CD4-positive, alpha-beta memory T cell (primary cell): ENCODE results near the gene MPEG1. TPM values are rescaled to one million over a fixed set of nuclear protein-coding genes. Genes with fewer than 3 reads are reported as not detected.
A peak's percentile ranks its signal among the peaks of the same experiment; 100 is the strongest.

Source experiments
- CTCF ChIA-PET: fragments of 350-600 bp; sonication (Branson Sonifier 250); formaldehyde crosslinking; loops from one replicate; lab custom pipeline; 2021; ENCODE audit warnings: inconsistent platforms; ENCODE audit not compliant: partially characterized antibody; lab: Charles Lee
- POLR2A ChIA-PET: fragments of 350-600 bp; sonication (Branson Sonifier 250); formaldehyde crosslinking; loops from one replicate; lab custom pipeline; 2021; ENCODE audit not compliant: partially characterized antibody; lab: Charles Lee
- DNase-seq, 5 donors: peaks; one replicate each; pipeline versions ENCODE4 v3.0.0 to v3.0.0-alpha.2; 2020 to 2022; ENCODE audit warnings: mixed read lengths in 1 of 5
- H3K27ac ChIP-seq: one replicate; pipeline ENCODE4 v1.7.0; 2013; ENCODE audit warnings: low read depth, low read length
- H3K27me3 ChIP-seq: 2 replicates; pipeline ENCODE4 v1.7.0; 2013; ENCODE audit warnings: mild to moderate bottlenecking, low read length, moderate library complexity; ENCODE audit not compliant: insufficient read depth
- H3K36me3 ChIP-seq: 2 replicates; pipeline ENCODE4 v1.7.0; 2013; ENCODE audit warnings: mild to moderate bottlenecking, low read length, moderate library complexity; ENCODE audit not compliant: insufficient read depth
- H3K4me1 ChIP-seq: 2 replicates; pipeline ENCODE4 v1.7.0; 2013; ENCODE audit warnings: mild to moderate bottlenecking, low read length, moderate library complexity; ENCODE audit not compliant: insufficient read depth
- H3K4me3 ChIP-seq, 2 donors: one replicate each; pipeline ENCODE4 v1.7.0; 2013; ENCODE audit warnings: low read length in 2 of 2, mild to moderate bottlenecking in 1 of 2
- H3K9me3 ChIP-seq, 2 donors: one replicate each; pipeline ENCODE4 v1.7.0; 2013; ENCODE audit warnings: low read length in 2 of 2, control low read depth in 1 of 2; ENCODE audit not compliant: control insufficient read depth in 1 of 2
- H3K27ac Mint-ChIP-seq, 7 donors: one replicate each; pipeline ENCODE4 v1.8.0; 2020 to 2021; ENCODE audit warnings: mixed read lengths in 7 of 7, mild to moderate bottlenecking in 6 of 7, inconsistent platforms in 3 of 7, moderate library complexity in 3 of 7
- H3K27me3 Mint-ChIP-seq, 2 donors: one replicate each; pipeline ENCODE4 v1.8.0; 2020 to 2021; ENCODE audit warnings: mixed read lengths in 2 of 2
- H3K36me3 Mint-ChIP-seq, 2 donors: one replicate each; pipeline ENCODE4 v1.8.0; 2020 to 2021; ENCODE audit warnings: mixed read lengths in 2 of 2, inconsistent platforms in 1 of 2, mild to moderate bottlenecking in 1 of 2
- H3K4me1 Mint-ChIP-seq, 4 donors: one replicate each; pipeline ENCODE4 v1.8.0; 2020 to 2021; ENCODE audit warnings: mixed read lengths in 4 of 4, mild to moderate bottlenecking in 1 of 4
- H3K4me3 Mint-ChIP-seq, 8 donors: one replicate each; pipeline ENCODE4 v1.8.0; 2020 to 2021; ENCODE audit warnings: mixed read lengths in 8 of 8, mild to moderate bottlenecking in 7 of 8, moderate library complexity in 6 of 8, inconsistent platforms in 3 of 8
- H3K9me3 Mint-ChIP-seq, 8 donors: one replicate each; pipeline ENCODE4 v1.8.0; 2020 to 2021; ENCODE audit warnings: mixed read lengths in 8 of 8, mild to moderate bottlenecking in 5 of 8, inconsistent platforms in 3 of 8, moderate library complexity in 1 of 8
- intact Hi-C: fragments of 100-400 bp; cut with micrococcal nuclease; formaldehyde crosslinking; loops from one replicate; pipeline ENCODE4 v1.15.1; 2023
- polyA plus RNA-seq, 2 donors: library from polyadenylated mRNA; unstranded; fragments of 300-500 nt; fragmentation: Illumina TruSeq; gene quantifications; one replicate each; pipeline ENCODE4 v1.2.3, GENCODE V29; 2021
- total RNA-seq, 2 experiments: library from RNA; stranded (reverse); gene quantifications; one replicate each; pipeline ENCODE4 v1.2.3, GENCODE V29; 2021

MPEG1 gene
- total and polyA plus RNA-seq, 4 experiments from 2014 or later = 0.14 to 2.7 (median 1.2) TPM

GRCh38 chr11:59179121-59179520 is 33.6 kb downstream of the MPEG1 start:
- Mint-ChIP-seq H3K27me3 (no peaks in the 10 kb centered on the region), H3K4me3 (no peak overlapping the region), H3K36me3 (no peaks in the 10 kb centered on the region), H3K4me1 (peaks cover 0 to 13% (median under 1%) of the 10 kb centered on the region in 4 donors), H3K27ac (no peak overlapping the region), H3K9me3 (peaks cover 0 to 7% (median under 1%) of the 10 kb centered on the region in 8 donors)
- no peak for DNase-seq
- H3K9me3 ChIP-seq = no peaks in the 10 kb centered on the region
- H3K4me3 ChIP-seq = no peak overlapping the region
- no peaks in the 10 kb centered on the region for H3K27me3 ChIP-seq
- intact Hi-C loops = loop anchor here (10.0 kb wide), 1 partner anchor 376 kb away; no protein-coding TSS in a partner anchor
- no peaks in the 10 kb centered on the region for H3K36me3 ChIP-seq
- ChIA-PET POLR2A (no interaction called here), CTCF (interaction anchor here (11.6 kb wide), 1 partner anchor 6 kb away, joined by 205 read pairs; the partner anchor contains the start of gene DTX4)
- H3K27ac ChIP-seq = no peak overlapping the region
- H3K4me1 ChIP-seq = no peaks in the 10 kb centered on the region

GRCh38 chr11:59178402-59178801 is 34.3 kb downstream of the MPEG1 start:
- Histone ChIP-seq H3K4me1 (peaks cover 2% of the 10 kb centered on the region), H3K4me3 (no peak overlapping the region), H3K27ac (no peak overlapping the region), H3K36me3 (no peaks in the 10 kb centered on the region), H3K9me3 (no peaks in the 10 kb centered on the region), H3K27me3 (no peaks in the 10 kb centered on the region)
- DNase-seq = no peak
- Mint-ChIP-seq H3K27ac (no peak overlapping the region), H3K27me3 (no peaks in the 10 kb centered on the region), H3K4me3 (no peak overlapping the region), H3K36me3 (no peaks in the 10 kb centered on the region), H3K9me3 (peaks cover 0 to 7% (median under 1%) of the 10 kb centered on the region in 8 donors), H3K4me1 (peaks cover under 1 to 19% (median 2%) of the 10 kb centered on the region in 4 donors)
- intact Hi-C loops = loop anchor here (10.0 kb wide), 1 partner anchor 376 kb away; no protein-coding TSS in a partner anchor
- ChIA-PET CTCF (interaction anchor here (0.7 to 1.2 kb wide), 3 partner anchors 8 to 125 kb away, joined by 3 to 5 read pairs (median 3); no protein-coding TSS in a partner anchor), POLR2A (no interaction called here)

- Mint-ChIP-seq H3K36me3 (peaks cover 0 to 2% of the 10 kb centered on the region in 2 donors), H3K4me3 (no peak overlapping the region), H3K27me3 (peaks cover 0 to 3% of the 10 kb centered on the region in 2 donors), H3K27ac (no peak overlapping the region), H3K4me1 (peaks cover 7 to 28% (median 9%) of the 10 kb centered on the region in 4 donors), H3K9me3 (peaks cover 0 to 7% (median under 1%) of the 10 kb centered on the region in 8 donors)
- intact Hi-C loops = loop anchor here (10.0 kb wide), 1 partner anchor 378 kb away; no protein-coding TSS in a partner anchor
- H3K9me3 ChIP-seq = no peaks in the 10 kb centered on the region
- H3K27ac ChIP-seq = no peak overlapping the region
- peaks cover 11% of the 10 kb centered on the region for H3K4me1 ChIP-seq
- no peak overlapping the region for H3K4me3 ChIP-seq
- H3K36me3 ChIP-seq = no peaks in the 10 kb centered on the region
- POLR2A ChIA-PET = no interaction called here
- DNase-seq = no peak
- no peaks in the 10 kb centered on the region for H3K27me3 ChIP-seq
- CTCF ChIA-PET = interaction anchor here (8.3 kb wide), 1 partner anchor 8 kb away, joined by 205 read pairs; no protein-coding TSS in a partner anchor
These were observed 36.4 kb downstream of the MPEG1 start for GRCh38 chr11:59176330-59176729.

- Histone ChIP-seq H3K4me1 (peaks cover 11% of the 10 kb centered on the region), H3K4me3 (no peak overlapping the region), H3K9me3 (no peaks in the 10 kb centered on the region), H3K36me3 (no peaks in the 10 kb centered on the region), H3K27me3 (no peaks in the 10 kb centered on the region), H3K27ac (no peak overlapping the region)
- Mint-ChIP-seq H3K9me3 (peaks cover 0 to 7% (median under 1%) of the 10 kb centered on the region in 8 donors), H3K27ac (no peak overlapping the region), H3K36me3 (peaks cover 0 to 2% of the 10 kb centered on the region in 2 donors), H3K4me3 (peak overlapping the region in 4 of 8 donors; percentile 1 to 39 (median 38)), H3K27me3 (peaks cover 0 to 3% of the 10 kb centered on the region in 2 donors), H3K4me1 (peaks cover 7 to 28% (median 9%) of the 10 kb centered on the region in 4 donors)
- ChIA-PET CTCF (interaction anchor here (0.8 to 8.3 kb wide), 8 partner anchors 10 to 111 kb away, joined by 3 to 205 read pairs (median 3); no protein-coding TSS in a partner anchor), POLR2A (interaction anchor here (0.8 kb wide), 1 partner anchor 15 kb away, joined by 3 read pairs; no protein-coding TSS in a partner anchor)
- no peak for DNase-seq
- intact Hi-C loops = loop anchor here (10.0 kb wide), 1 partner anchor 380 kb away; no protein-coding TSS in a partner anchor
These were observed 37.6 kb downstream of the MPEG1 start for GRCh38 chr11:59175091-59175501.

- no peak for DNase-seq
- intact Hi-C loops = loop anchor here (10.0 kb wide), 1 partner anchor 380 kb away; no protein-coding TSS in a partner anchor
- Mint-ChIP-seq H3K27ac (no peak overlapping the region), H3K36me3 (peaks cover 0 to 2% of the 10 kb centered on the region in 2 donors), H3K4me1 (peaks cover 7 to 28% (median 9%) of the 10 kb centered on the region in 4 donors), H3K27me3 (peaks cover 0 to 3% of the 10 kb centered on the region in 2 donors), H3K4me3 (peak overlapping the region in 2 of 8 donors; percentile 1 to 39), H3K9me3 (peaks cover 0 to 6% (median under 1%) of the 10 kb centered on the region in 8 donors)
- ChIA-PET POLR2A (interaction anchor here (0.8 kb wide), 1 partner anchor 15 kb away, joined by 3 read pairs; no protein-coding TSS in a partner anchor), CTCF (interaction anchor here (0.8 to 8.3 kb wide), 9 partner anchors 10 to 256 kb away, joined by 3 to 205 read pairs (median 3); no protein-coding TSS in a partner anchor)
- no peaks in the 10 kb centered on the region for H3K27me3 ChIP-seq
- no peak overlapping the region for H3K27ac ChIP-seq
- H3K9me3 ChIP-seq = no peaks in the 10 kb centered on the region
- H3K36me3 ChIP-seq = no peaks in the 10 kb centered on the region
- H3K4me1 ChIP-seq = peaks cover 11% of the 10 kb centered on the region
- H3K4me3 ChIP-seq = no peak overlapping the region
These were observed 38.1 kb downstream of the MPEG1 start for GRCh38 chr11:59174664-59175033.

- no peaks in the 10 kb centered on the region for H3K36me3 ChIP-seq
- no peaks in the 10 kb centered on the region for H3K27me3 ChIP-seq
- peaks cover 0 to 3% of the 10 kb centered on the region in 2 donors for H3K27me3 Mint-ChIP-seq
- H3K4me1 ChIP-seq = peaks cover 11% of the 10 kb centered on the region
- H3K27ac ChIP-seq = no peak overlapping the region
- CTCF ChIA-PET = interaction anchor here (0.8 to 8.3 kb wide), 8 partner anchors 11 to 257 kb away, joined by 3 to 205 read pairs (median 4); no protein-coding TSS in a partner anchor
- no peak for DNase-seq
- POLR2A ChIA-PET = interaction anchor here (0.8 kb wide), 1 partner anchor 16 kb away, joined by 3 read pairs; no protein-coding TSS in a partner anchor
- peaks cover 7 to 28% (median 9%) of the 10 kb centered on the region in 4 donors for H3K4me1 Mint-ChIP-seq
- H3K9me3 Mint-ChIP-seq = peaks cover 0 to 2% (median 0%) of the 10 kb centered on the region in 8 donors
- H3K36me3 Mint-ChIP-seq = peaks cover 0 to 2% of the 10 kb centered on the region in 2 donors
- H3K4me3 ChIP-seq = no peak overlapping the region
- intact Hi-C loops = loop anchor here (10.0 kb wide), 1 partner anchor 381 kb away; no protein-coding TSS in a partner anchor
- peak overlapping the region in 5 of 8 donors; percentile 9 to 61 (median 29) for H3K4me3 Mint-ChIP-seq
- peak overlapping the region in 3 of 7 donors; percentile 5 to 47 (median 7) for H3K27ac Mint-ChIP-seq
- no peaks in the 10 kb centered on the region for H3K9me3 ChIP-seq
These were observed 38.6 kb downstream of the MPEG1 start for GRCh38 chr11:59173964-59174663.
